ENCODE results near the gene PPT2.

- TF ChIP-seq, protein P1, sequence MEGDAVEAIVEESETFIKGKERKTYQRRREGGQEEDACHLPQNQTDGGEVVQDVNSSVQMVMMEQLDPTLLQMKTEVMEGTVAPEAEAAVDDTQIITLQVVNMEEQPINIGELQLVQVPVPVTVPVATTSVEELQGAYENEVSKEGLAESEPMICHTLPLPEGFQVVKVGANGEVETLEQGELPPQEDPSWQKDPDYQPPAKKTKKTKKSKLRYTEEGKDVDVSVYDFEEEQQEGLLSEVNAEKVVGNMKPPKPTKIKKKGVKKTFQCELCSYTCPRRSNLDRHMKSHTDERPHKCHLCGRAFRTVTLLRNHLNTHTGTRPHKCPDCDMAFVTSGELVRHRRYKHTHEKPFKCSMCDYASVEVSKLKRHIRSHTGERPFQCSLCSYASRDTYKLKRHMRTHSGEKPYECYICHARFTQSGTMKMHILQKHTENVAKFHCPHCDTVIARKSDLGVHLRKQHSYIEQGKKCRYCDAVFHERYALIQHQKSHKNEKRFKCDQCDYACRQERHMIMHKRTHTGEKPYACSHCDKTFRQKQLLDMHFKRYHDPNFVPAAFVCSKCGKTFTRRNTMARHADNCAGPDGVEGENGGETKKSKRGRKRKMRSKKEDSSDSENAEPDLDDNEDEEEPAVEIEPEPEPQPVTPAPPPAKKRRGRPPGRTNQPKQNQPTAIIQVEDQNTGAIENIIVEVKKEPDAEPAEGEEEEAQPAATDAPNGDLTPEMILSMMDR (IDR thresholded peaks at IDR 0.05) = no peak
- TF ChIP-seq POLR2AphosphoS5 (IDR thresholded peaks at IDR 0.05) (no peak), EP300 (IDR thresholded peaks at IDR 0.05) (no peak), POLR2A (IDR thresholded peaks at IDR 0.05) (no peak)
Measured at GRCh38 chr6:32189069-32189741, 35.3 kb downstream of the PPT2 start.
